Body of pancreas (tissue), 4 donors: ENCODE data around the gene PHPT1.

Source experiments
- POLR2A ChIP-seq, 3 donors: fragments of 450-650 bp; IDR thresholded peaks; one replicate each; pipeline ENCODE4 v1.6.1; 2016; ENCODE audit warnings: antibody characterized with exemption in 3 of 3, mild to moderate bottlenecking in 2 of 3
- TF ChIP-seq, protein P1 (sequence below), 7 experiments: fragments of 450-650 bp in 4 of 7; fragments of 200-600 bp in 3 of 7; sonication (generic) in 3 of 7; IDR thresholded peaks; one replicate each; pipeline ENCODE4 v1.5.1; 2016 to 2019; ENCODE audit warnings: antibody characterized with exemption in 7 of 7

DNA sequence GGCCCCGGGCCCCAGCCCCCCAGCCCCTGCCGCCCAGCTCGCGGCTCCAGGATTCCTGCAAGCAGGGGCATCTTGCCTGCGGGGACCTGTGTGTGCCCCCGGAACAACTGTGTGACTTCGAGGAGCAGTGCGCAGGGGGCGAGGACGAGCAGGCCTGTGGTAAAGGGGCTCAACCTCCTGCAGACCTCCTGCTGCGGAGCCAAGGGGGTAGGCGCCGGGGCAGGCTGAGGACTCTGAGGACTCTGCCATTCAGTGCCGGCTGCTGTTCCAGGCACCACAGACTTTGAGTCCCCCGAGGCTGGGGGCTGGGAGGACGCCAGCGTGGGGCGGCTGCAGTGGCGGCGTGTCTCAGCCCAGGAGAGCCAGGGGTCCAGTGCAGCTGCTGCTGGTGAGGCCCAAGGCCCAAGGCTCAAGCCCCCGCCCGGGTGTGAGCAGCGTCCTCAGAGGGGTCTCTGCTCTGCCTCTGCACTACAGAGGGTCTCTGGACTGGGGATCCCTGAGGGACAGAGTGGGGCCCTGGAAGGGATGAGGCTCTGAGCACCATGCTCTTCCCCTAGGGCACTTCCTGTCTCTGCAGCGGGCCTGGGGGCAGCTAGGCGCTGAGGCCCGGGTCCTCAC lies 6.4 kb downstream of the PHPT1 start:
- TF ChIP-seq, protein P1, sequence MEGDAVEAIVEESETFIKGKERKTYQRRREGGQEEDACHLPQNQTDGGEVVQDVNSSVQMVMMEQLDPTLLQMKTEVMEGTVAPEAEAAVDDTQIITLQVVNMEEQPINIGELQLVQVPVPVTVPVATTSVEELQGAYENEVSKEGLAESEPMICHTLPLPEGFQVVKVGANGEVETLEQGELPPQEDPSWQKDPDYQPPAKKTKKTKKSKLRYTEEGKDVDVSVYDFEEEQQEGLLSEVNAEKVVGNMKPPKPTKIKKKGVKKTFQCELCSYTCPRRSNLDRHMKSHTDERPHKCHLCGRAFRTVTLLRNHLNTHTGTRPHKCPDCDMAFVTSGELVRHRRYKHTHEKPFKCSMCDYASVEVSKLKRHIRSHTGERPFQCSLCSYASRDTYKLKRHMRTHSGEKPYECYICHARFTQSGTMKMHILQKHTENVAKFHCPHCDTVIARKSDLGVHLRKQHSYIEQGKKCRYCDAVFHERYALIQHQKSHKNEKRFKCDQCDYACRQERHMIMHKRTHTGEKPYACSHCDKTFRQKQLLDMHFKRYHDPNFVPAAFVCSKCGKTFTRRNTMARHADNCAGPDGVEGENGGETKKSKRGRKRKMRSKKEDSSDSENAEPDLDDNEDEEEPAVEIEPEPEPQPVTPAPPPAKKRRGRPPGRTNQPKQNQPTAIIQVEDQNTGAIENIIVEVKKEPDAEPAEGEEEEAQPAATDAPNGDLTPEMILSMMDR (IDR thresholded peaks at IDR 0.05) = no peak
- TF ChIP-seq POLR2A (IDR thresholded peaks at IDR 0.05) = no peak
